22Rv1 (cell line): Measurements from ENCODE around the gene ANKS1B.

Source experiments
- CTCF ChIP-seq: fragments of 450-650 bp; IDR thresholded peaks from 2 replicates; pipeline ENCODE4 v1.5.1; 2017; ENCODE audit warnings: mild to moderate bottlenecking
- ZFX ChIP-seq: fragments of 450-650 bp; IDR thresholded peaks from 2 replicates; pipeline ENCODE4 v1.6.1; 2017; ENCODE audit warnings: antibody characterized with exemption, borderline replicate concordance

- TF ChIP-seq ZFX (no peak), CTCF (no peak)
These were observed 891.6 kb downstream of the ANKS1B start for GRCh38 chr12:99093166-99093565.
